ENCODE measurements around the gene FAM117B.
"Not testable (repeated sequence)": the region's sequence is repeated elsewhere in the genome, so short reads cannot be mapped to it uniquely, and the experiment has no call there.

FAM117B gene

DNA sequence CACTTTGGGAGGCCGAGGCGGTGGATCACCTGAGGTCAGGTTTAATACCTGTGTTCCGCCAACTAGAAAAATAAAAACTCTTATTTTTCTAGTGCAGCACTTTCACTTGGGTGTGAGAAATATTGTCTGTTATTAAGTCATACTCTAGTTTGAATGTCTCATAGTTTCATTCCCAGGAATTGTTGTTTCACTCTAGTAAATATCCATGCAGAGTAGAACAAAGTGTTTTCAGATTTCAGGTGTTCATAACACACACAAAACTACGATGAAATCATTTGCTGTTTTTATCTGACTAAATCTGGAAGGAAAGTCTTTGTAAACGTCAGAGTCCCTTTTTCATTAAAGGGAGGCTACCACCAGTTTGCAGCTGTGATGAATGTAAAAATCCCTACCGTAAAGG is 4.0 kb downstream of the FAM117B start:
- DNase-seq, result no peak

DNA sequence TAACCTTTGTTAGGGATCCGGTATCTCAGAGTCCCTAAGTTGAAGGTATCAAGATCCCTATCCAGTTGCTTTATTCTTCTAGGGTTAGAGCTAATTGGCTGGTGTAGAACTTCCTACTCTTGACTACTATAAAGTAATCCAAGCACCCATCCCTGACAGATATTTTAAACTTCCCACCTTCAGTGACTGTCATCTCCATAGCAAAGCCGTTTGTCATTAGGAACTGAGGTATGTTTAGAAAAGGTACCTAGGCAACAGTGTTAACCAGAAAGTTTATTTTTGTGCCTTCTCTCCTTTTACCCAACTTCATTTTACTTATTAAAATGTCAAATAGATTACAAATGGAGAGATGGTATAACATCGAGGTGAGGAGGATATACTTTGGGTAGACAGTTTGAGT is 4.5 kb downstream of the FAM117B start:
- no peak for DNase-seq

DNA sequence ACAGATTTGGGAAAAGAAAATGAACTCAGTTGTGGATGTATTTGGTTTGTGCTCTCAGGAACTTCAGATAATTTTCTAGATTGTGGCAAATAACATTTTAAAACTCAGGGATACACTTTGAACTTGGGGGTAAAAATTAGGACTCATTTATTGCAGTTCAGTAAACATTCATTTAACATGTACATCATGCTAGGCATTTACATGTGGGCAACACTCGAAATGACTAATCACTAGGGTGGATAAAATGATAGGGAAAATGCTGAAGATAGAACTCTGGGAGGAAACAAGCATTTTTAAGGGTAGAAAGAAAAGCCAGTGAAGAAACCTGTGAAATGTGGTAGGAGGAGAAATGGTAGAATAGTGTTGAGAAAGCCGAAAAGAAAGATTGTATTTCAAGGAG is 7.8 kb downstream of the FAM117B start:
- DNase-seq, result no peak

DNA sequence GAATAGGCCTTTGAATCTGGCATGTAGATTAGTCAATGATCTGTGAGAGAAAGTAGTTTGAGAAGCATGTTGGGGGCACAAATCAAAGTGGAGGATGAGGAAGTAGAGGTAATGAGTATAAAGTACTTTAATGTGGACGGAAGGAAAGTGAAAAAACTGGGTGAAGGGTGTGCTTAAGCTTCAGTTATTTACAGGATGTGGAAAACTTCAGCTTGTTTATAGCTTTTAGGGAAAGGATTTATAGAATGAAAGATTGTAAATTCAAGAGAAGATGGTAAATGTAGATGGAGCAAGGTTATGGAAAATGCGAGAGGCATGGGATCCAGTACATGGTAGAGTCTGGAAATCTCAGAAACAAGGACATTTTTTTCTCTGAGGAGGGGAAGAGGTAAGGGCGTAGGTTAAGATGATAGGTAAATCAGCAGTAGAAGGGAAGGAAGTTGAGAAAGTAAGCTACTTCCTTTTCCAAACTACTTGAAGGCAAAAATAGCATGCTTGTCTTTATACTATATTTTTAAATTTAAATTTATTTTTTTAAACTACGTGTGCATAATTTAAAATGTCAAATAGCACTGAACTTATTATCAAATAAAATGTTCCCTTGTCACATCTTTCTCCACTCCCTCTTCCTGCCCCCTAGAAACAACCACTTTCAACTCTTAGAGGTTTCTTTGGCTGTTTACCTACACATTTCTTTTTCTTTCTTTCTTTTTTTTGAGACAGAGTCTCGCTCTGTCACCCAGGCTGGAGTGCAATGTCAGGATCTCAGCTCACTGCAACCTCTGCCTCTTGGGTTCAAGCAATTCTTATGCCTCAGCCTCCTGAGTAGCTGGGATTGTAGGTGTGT is 8.5 kb downstream of the FAM117B start:
- DNase-seq, result no peak

DNA sequence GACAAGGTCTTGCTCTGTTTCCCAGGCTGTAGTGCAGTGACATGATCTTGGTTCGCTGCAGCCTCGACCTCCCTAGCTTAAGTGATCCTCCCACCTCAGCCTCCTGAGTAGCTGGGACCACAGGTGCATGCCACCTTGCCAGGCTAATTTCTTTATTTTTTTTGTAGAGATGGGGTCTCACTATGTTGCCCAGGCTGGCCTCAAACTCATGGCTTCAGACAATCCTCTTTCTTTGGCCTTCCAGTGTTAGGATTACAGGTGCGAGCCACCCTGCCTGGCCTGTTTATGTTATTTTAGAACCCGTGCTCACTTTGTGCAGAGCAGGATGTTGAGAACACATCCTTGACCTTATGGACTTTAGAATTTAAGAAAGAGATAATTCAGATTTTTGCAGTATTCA is 17.4 kb downstream of the FAM117B start:
- DNase-seq, result no peak

DNA sequence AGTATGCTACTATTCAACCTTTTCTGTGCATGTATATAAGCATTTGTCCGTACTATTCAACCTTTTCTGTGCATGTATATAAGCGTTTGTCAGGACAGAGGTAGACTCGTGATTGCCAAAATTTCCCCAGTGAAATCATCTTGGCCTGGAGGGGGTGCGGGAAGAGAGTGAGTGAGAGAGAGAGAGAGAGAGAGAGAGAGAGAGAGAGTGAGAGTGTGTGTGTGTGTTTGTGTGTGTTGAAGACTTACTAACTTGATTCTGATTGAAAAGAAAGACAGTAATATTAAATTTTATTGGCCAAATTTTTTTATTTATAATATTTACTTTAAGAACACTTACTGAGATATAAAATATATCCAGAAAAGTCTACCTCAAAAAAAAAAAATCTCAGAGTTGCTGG is 19.1 kb downstream of the FAM117B start:
- DNase-seq, result no peak

DNA sequence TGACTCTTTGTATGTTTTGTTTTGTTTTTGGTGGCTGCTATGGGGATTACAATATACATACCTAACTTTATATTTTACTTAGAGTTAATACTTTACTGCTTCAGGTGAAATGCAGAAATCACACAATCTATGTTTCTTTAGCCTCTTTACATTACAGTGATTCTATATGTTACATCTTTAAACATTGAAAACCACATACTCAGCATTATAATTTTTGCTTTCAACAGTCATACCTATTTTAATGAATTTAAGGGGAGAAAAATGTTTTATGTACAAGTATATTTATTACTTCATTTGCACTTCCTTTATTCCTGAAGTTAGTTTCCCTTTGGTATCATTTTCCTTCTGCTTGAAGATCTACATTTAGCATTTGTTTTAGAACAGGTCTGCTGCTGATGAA is 23.1 kb downstream of the FAM117B start:
- DNase-seq, result no peak

DNA sequence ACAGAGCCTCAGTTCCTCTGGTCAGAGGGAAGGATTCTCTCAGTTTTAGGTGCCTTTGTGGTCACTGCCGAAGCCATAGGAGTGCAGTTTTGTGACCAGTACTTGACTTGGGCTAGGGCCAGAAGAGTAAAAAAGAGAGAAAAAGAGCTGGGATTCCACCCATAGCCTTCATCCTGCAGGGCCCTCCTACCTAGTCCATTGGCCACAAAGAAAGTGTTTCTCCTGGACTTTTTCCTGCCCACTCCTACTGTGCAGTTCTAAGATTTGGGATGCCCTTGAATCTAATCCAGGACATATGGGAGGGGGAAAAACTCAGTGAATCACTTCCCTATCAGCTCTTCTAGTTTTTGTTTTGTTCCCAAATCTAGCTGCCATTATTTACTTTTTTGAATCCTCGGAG is 26.0 kb downstream of the FAM117B start:
- DNase-seq, result no peak

DNA sequence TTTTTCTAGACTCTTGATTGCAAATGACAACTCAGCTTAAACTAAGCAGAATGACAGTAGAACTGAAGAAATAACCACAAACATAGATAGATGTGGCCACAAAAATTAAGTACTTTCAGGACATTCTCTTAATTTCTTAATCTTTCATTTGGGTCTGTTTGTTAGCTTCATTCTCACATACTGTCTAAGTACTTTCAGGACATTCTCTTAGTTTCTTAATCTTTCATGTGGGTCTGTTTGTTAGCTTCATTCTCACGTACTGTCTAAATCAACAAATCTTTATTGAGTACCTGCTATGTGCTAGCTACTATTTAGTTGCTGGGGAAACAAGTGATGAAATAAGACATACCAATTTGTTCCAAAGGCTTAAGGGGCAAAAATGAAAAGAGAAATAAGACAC is 35.1 kb downstream of the FAM117B start:
- no peak for DNase-seq

DNA sequence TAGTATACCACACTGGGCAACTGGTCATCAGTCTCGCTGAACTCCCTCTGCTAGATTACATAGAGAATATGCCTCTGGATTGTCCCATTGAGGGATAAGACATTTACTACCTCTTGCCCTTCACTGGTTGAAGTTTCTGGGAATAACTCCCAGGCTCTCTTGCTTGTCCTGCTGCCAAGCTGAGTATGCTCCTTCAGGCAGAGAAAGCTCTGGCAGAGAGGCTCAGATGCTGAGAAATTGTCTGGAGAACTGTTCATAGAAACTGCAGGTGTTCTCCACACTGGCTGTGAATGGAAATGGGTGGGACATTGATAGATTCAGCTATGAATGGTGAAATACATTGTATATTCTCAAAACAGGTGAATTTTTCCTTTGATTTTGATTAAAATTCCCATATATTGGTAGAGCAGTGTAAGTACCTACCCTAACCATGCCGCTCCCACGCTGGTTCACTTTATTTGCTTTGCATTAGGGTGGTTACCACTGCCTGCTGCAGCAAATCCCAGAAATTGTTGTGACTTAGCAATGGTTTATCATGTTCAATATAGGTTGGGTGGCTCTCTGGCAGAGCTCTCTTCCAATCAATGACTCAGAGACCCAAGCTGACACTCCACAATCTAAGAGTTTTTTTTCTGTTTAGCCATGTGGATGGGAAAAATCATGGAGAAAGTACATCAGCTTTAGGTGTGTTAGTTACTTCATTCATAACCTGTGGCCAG is 36.7 kb downstream of the FAM117B start:
- peak in 3 of 56 donors; percentile 0 to 35 (median 2) for DNase-seq

DNA sequence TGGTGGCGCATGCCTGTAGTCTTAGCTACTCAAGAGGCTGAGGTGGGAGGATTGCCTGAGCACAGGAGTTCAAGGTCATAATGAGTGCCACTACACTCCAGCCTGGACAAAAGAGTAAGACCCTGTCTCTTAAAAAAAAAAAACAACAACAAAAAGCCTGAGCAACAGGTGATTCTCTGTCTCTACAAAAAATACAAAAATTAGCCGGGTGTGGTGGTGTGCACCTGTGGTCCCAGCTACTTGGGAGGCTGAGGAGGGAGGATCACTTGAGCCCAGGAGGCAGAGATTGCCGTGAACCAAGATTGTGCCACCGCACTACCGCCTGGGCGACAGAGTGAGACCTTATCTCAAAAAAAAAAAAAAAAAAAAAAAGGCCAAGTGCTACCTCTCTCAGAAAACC is 40.3 kb downstream of the FAM117B start:
- not testable (repeated sequence) for DNase-seq

DNA sequence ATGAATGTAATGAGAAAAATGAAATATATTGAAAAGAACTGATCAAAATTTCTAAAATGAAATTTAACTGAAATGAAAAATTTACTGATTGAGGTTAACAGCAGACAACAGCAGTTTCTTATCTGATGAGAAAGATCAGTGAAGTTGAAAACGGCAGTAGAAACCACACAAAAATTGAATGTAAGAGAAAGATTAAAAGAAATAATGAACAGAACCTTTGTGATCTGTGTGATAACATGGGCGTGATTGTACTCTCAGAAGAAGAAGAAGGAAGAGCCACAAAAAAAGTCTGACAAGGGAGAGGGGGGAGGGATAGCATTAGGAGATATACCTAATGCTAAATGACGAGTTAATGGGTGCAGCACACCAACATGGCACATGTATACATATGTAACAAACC is 45.2 kb downstream of the FAM117B start:
- no peak for DNase-seq

DNA sequence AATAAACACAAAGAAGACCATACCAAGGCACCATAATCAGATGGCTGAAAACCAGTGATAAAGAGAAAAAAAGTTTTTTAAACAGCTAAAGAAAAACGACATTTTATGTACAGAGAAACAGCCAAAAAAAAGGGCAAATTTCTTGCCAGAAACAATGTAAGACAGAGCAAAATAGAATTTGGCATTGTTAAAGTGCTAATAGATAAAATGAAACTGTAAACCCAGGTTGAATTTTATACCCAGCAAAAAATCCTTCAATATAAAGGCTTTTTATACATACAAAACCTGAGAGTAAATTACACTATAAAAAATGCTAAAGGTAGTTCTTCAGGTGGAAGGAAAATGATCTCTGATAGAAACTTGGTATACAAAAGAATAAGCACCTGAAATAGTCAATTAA is 45.7 kb downstream of the FAM117B start:
- DNase-seq, result no peak

DNA sequence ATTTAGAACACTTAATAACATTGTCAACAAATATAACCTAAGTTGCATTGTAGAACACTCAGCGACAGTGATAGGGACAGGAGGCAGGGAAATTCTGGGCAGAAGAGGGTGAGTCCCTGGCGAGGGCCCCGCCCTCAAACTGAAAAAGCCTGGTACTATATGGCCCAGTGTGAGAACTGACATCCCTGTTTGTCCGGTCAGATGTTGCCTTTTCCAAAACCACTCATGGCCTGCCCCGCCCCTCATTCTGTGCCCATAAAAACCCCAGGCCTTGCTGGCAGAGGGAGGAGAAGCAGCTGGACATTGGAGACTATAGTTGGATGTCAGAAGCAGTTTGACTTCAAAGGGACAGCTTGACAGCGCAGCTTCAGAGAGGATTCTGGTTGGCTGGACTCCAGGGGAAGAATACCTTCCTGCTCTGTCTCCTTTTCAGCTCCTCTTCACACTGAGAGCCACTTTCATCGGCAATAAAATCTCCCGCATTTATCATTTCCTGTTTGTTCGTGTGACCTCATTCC is 47.0 kb downstream of the FAM117B start:
- no peak for DNase-seq

DNA sequence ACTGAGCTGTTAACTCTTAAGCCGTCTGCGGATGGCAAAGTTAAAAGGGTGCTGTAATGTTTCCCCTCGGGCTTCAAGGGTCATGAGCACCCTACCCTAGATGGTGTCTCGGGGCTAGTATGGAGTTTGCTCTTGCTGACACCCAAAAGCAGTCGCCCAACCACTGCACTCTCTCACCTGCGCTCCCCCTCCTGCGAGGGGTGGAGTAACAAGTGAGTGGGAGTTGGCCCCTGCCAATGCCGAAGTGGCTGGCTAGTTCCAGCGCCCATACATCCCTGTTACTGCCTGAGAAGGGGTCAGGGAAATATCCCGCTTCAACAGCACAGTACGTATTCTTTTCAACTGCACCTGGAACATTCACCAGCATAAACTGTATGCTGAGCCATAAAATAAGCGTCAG is 47.5 kb downstream of the FAM117B start:
- DNase-seq, result no peak

DNA sequence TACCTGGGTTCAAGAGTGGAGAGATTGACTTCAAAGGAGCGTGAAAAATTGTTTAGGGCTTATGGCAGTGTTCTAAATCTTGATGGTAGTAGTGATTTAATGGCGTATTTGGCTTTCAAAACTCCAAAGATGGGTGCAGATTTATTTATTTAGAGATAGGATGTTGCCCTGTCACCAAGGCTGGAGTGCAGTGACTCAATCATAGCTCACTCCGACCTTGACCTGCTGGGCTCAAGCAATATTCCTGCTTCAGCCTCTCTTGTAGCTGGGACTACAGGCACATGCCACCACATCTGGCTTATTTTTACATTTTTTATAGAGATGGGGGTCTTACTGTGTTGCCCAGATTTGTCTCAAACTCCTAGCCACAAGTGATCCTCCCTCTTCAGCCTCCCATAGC is 52.5 kb downstream of the FAM117B start:
- DNase-seq, result no peak

DNA sequence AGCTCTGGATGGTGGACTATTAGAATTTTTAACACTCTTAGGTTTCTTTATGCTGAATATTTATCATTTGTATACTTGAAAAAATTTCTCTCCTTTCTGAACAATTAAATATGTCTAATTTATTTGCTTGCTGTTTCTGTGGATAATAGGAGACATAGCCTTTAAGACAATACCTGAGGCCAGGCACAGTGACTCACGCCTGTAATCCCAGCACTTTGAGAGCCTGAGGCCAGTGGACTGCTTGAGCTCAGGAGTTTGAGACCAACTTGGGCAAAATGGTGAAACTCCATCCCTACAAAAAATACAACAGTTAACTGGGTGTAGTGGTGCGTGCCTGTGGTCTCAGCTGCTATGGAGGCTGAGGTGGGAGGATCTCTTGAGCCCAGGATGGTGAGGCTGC is 54.7 kb downstream of the FAM117B start:
- no peak for DNase-seq

DNA sequence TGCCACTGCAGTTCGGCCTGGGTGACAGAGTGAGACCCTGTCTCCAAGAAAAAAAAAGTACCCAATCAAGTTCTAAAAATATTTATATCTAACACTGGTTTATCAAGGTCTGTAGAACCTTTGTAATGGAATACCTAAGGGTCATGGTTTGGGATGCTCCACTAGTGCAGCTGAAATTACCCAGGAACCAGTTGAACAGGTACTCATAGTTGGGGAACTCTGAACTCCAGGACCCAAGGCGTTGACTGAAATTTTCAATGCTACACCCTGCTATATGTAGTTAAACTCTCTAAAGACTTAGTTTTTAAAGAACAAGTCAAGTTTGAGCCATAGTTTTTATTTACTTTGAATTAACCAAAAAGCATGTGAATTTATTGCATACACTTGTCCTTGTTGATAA is 55.1 kb downstream of the FAM117B start:
- DNase-seq, result no peak

DNA sequence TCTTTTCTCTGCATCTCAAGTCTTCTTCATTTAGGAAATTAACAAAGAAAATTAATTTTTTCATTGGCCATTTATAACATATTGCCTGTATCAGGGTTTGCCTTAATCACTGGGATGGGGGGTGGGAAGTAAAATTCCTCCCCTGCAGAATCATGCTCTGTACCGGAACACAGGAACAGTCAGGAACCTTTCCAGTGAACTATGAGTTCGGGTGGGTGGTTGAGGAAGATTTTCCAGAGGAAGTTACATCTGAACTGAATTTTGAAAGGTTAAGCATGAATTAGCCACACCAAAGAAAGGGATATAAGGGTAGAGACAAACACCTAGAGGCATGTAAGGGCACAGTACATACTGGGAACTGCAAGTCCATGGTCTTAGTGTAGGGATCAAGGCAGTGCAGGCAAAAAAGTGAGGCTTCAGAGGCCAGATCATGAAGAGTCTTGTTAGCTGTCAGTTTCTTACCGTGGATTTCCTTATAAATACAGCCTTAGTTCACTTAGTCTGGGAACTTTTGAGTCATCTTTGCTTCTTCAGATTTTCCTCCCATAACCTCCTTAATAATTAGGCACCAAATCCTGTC is 55.6 kb downstream of the FAM117B start:
- no peak for DNase-seq

DNA sequence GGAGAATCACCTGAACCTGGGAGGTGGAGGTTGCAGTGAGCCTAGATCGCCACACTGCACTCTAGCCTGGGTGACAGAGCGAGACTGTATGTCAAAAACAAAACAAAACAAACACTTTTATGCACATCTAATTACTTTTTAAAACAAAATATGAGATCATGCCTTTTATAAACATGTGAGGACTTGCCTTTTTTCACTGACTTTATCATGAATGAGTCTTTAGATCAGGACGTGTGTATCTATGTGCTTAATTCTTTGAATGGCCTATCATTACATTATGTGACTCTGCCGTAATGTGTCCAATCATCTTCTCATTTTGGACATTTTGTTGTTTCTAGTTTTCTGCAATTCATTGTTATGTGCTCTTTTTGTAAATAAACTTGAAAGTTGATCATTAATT is 58.7 kb downstream of the FAM117B start:
- DNase-seq, result no peak

DNA sequence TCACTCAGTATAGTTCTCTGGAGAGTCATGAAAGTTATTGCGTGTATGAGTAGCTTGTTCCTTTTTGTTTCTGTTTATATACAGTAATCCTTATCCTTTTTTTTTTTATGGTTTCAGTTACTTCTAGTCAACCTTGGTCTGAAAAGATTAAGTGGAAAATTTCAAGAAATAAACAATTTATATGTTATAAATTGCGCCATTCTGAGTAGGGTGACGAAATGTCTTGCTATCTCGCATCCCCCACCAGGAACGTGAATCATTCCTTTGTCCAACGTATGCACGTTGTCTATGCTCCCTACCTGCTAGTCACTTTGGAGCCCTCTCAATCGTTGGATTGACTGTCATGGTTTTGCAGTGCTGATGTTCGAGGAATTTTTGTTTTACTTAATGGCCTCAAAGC is 60.4 kb downstream of the FAM117B start:
- no peak for DNase-seq

DNA sequence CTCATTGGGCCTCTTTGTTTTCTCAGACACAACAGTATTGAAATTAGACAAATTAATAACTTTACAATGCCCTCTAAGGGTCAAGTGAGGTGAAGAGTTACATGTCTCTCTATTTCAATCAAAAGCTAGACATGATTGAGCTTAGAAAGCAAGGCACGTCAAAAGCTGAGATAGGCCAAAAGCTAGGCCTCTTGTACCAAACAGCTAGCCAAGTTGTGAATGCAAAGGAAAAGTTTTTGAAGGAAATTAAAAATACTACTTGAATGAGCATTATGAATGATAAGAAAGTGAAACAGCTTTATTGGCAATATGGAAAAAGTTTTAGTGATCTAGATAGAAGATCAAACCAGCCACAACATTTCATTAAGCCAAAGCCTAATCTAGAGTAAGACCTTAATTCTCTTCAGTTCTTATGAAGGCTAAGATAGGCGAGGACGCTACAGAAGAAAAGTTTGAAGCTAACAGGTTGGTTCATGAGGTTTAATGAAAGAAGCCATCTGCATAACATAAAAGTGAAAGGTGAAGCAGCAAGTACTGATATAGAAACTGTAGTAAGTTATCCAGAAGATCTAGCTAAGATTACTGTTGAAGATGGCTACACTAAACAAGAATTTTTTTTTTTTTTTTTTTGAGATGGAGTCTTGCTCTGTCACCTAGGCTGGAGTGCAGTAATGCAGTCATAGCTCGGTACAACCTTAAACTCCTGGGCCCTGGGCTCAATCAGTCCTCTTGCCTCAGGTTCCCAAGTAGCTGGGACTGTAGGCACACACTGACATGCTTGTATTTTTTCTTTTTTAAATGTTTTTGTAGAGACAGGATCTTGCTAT is 65.5 kb downstream of the FAM117B start:
- DNase-seq, result no peak
